Aorta (tissue), 5 donors: ENCODE results near the gene NPEPPS. TPM values are rescaled to one million over a fixed set of nuclear protein-coding genes. Genes with fewer than 3 reads are reported as not detected.

Source experiments
- ATAC-seq: fragments of 200-7000 bp; cut with Tn5 transposase; one replicate; pipeline ENCODE4 v1.9.1; 2022; ENCODE audit warnings: moderate library complexity; ENCODE audit not compliant: low FRiP score
- DNase-seq, 2 donors: peaks; one replicate each; pipeline ENCODE4 v3.0.0-alpha.2; 2020
- H3K27ac ChIP-seq, 2 donors: one replicate each; pipeline ENCODE4 v1.5.1; 2013; ENCODE audit warnings: low read length in 2 of 2, mild to moderate bottlenecking in 2 of 2, moderate library complexity in 2 of 2, control low read depth in 1 of 2, inconsistent platforms in 1 of 2, low read depth in 1 of 2
- H3K27me3 ChIP-seq, 2 donors: one replicate each; pipeline ENCODE4 v1.6.1; 2013; ENCODE audit warnings: control low read depth in 1 of 2, low read length in 1 of 2, mild to moderate bottlenecking in 1 of 2, moderate library complexity in 1 of 2; ENCODE audit not compliant: insufficient read depth in 2 of 2, control insufficient read depth in 1 of 2
- H3K36me3 ChIP-seq, 2 donors: one replicate each; pipeline ENCODE4 v1.6.1; 2013; ENCODE audit warnings: control low read depth in 1 of 2, low read length in 1 of 2, mild to moderate bottlenecking in 1 of 2; ENCODE audit not compliant: insufficient read depth in 2 of 2, control insufficient read depth in 1 of 2
- H3K4me1 ChIP-seq, 2 donors: one replicate each; pipeline ENCODE4 v1.6.1; 2013; ENCODE audit warnings: low read length in 2 of 2, control low read depth in 1 of 2, mild to moderate bottlenecking in 1 of 2, moderate library complexity in 1 of 2; ENCODE audit not compliant: insufficient read depth in 2 of 2, control insufficient read depth in 1 of 2
- H3K4me3 ChIP-seq, 2 donors: one replicate each; pipeline ENCODE4 v1.5.1; 2013; ENCODE audit warnings: low read length in 2 of 2, control low read depth in 1 of 2, mild to moderate bottlenecking in 1 of 2
- H3K9me3 ChIP-seq: one replicate; pipeline ENCODE4 v1.6.1; 2013; ENCODE audit warnings: mild to moderate bottlenecking, low read length; ENCODE audit not compliant: control insufficient read depth
- WGBS, 2 donors: extraction: QIAGEN DNeasy Blood & Tissue Kit; methylation state at CpG; one replicate each; pipeline ENCODE4 v1.1.7; 2013; 5-methylcytosine and 5-hydroxymethylcytosine counted together
- intact Hi-C, 2 donors: fragments of 100-400 bp; cut with DNase I; formaldehyde crosslinking; loops; one replicate each; pipeline versions ENCODE4 v1.14.2 to v1.15.0; 2022
- polyA plus RNA-seq, 2 donors: library from polyadenylated mRNA; stranded (reverse); fragments of 200-250 nt; gene quantifications; one replicate each; pipeline ENCODE4 v1.2.3, GENCODE V29; 2013
- total RNA-seq, 2 donors: library from RNA; stranded (reverse); fragmentation: NEBNext Ultra II Directional; extraction: Animal tissue kit (Norgen Biotek cat#: 25700); gene quantifications; one replicate each; pipeline ENCODE4 v1.2.1, GENCODE V29; 2021
- donor health status: healthy with polysubstance abuse.
- donor health status: Bipolar disorder and iron deficiency.
- donor health status: DM: no; HTN: no; CAD: no.
- donor health status: DM: no; HTN: no; CAD: no.
- donor health status: DM: yes; HTN: yes; CAD: no.

NPEPPS gene
- total and polyA plus RNA-seq, 4 donors, result 22.5 to 143 (median 83.7) TPM

DNA sequence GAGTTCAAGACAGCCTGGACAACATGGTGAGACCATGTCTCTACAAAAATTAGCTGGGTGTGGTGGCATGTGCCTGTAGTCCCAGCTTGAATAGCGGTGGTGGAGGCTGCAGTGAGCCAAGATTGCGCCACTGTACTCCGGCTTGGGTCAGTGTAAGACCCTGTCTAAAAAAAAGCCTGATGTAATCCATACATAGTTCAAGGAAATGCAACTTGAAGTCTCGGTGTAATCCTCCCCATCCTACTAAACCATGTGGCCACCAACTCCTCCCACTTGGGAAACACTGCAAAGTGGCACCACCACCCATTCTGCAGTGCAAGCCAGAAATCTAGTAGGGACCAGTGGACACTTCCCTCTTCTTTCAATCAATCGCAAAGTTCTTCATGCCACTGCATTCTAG, 113.4 kb downstream of the NPEPPS start:
- Histone ChIP-seq H3K4me1 (no peaks in the 10 kb centered on the region), H3K27ac (no peak overlapping the region), H3K9me3 (no peaks in the 10 kb centered on the region), H3K36me3 (no peaks in the 10 kb centered on the region), H3K4me3 (no peak overlapping the region), H3K27me3 (no peaks in the 10 kb centered on the region)
- intact Hi-C loops, result no loop called here
- 82 to 84% methylated on average over 5 of the region's 5 CpGs for WGBS, 2 donors
- DNase-seq (no peak), ATAC-seq (no peak)

DNA sequence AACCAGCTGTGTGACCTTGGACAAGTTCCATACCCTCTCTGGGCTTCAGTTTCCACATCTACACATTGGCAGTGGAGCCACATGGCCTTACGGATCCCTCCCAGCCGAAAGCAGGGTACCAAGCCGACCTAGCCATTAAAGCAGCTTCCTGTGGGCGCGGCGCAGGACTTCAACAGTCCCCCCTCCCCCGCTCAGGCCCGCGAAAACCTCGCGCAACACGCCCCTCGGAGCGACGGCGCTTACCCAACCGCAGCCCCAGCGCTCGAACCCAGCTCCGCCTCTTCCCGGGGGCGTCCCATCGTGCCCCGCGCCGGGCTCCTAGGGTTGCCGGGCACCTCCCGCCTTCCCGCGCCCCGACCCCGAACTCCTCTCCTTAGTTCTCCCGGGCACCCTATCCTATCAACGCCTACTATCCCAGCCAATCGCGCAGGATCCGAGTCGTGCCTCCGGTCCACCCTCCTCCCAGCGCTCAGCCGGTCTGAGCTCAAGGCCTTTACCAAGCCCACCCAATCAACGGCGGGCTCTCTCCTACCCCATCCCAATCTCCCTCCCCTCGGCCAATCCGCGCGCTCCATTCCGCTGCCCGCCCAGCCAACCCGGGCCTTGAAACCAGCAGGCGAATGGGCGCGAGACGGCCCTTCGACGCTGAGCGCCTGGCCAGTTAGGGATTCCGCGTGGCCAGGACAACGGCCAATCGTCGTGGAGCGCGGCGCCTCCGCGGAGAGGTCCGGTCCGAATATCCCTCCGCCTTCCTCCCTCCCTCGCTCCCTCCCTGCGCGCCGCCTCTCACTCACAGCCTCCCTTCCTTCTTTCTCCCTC, 118.5 kb downstream of the NPEPPS start, which contains the start of gene KPNB1:
Gene KPNB1 (plus strand): TSS at position 767 of the 819 bp plus-strand sequence. CDS start 326 bp downstream, outside the sequence.
- intact Hi-C loops, result no loop called here
- Histone ChIP-seq H3K36me3 (peaks cover 0 to 2% of the 10 kb centered on the region in 2 donors), H3K9me3 (no peaks in the 10 kb centered on the region), H3K4me3 (peak within 1 kb of the TSS; percentile 87 to 93), H3K4me1 (no peaks in the 10 kb centered on the region), H3K27me3 (no peaks in the 10 kb centered on the region), H3K27ac (peak within 1 kb of the TSS; percentile 11 to 72)
- ATAC-seq (peak; percentile 96), DNase-seq (peak; percentile 100)
- 0% methylated on average over 63 to 74 of the region's 74 CpGs for WGBS, 2 donors

DNA sequence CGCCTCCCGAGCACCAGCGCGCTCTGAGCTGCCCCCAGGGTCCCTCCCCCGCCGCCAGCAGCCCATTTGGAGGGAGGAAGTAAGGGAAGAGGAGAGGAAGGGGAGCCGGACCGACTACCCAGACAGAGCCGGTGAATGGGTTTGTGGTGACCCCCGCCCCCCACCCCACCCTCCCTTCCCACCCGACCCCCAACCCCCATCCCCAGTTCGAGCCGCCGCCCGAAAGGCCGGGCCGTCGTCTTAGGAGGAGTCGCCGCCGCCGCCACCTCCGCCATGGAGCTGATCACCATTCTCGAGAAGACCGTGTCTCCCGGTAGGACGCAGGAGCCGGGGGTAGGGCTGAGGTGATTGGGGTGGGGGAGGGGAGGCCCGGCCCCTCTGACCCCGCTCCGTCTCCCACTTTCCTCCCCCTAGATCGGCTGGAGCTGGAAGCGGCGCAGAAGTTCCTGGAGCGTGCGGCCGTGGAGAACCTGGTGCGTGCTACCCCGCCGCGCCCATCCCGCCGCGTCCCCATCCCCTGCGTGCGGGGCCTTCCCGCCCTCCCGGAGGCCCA, 119.1 kb downstream of the NPEPPS start:
- Histone ChIP-seq H3K4me3 (peak overlapping the region; percentile 87 to 93), H3K36me3 (peaks cover 0 to 5% of the 10 kb centered on the region in 2 donors), H3K9me3 (no peaks in the 10 kb centered on the region), H3K27ac (peak overlapping the region; percentile 11 to 72), H3K4me1 (no peaks in the 10 kb centered on the region), H3K27me3 (no peaks in the 10 kb centered on the region)
- 0 to 1% methylated on average over 18 to 48 of the region's 48 CpGs for WGBS, 2 donors
- ATAC-seq, result peak; percentile 33
- DNase-seq, result peak in 1 of 2 donors; percentile 82
- intact Hi-C loops, result no loop called here

DNA sequence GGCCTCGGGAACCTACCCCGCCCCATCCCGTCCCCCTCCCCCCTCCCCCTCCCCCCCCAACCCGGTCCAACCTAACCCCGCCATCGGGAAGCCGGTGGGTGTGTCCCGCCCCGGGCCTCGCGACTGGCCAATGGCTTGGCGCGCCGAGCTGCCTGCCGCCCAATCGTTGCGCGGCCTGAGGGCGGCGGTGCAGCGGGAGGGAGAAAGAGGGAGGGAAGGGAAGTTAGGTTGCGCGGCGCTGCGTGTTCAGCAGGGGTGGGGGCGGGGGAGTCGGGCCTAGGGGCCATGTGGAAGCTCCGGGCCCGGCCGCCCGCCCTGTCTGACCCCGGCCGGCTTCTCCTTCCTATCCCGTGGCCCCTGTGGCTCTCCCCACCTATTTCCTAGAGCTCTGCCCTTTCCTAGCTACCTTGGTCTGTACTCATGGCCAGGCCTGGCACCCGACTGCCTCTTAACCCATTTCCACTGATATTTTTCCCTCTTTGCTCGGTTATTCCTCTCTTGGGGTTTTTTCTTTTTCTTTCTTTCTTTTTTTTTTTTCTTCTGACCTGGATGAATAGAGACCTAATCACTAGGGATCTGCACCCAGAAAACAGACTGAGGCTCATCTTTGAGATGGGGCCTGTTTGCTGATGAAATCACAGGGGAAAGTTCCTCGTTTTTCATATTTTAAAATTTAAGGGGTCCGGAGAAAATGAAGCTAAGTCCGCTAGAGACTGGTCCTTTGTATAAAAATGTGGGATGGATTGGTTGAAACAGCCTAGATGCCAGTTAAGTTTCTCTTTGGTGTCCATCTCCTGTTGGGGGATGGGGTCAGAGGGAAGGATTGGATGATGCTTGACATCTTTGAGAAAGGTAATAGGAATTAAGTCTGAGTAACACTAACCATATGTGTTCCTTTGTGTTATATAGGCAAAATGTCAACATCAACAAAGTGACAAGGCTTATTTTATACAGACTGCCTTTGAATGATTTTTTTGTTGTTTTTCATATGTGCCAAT, 119.9 kb downstream of the NPEPPS start:
- peak; percentile 98 for DNase-seq
- no peaks in the 10 kb centered on the region for H3K27me3 ChIP-seq
- no peaks in the 10 kb centered on the region for H3K9me3 ChIP-seq
- intact Hi-C loops, result no loop called here
- H3K4me3 ChIP-seq, result peak overlapping the region; percentile 87 to 93
- no peaks in the 10 kb centered on the region for H3K4me1 ChIP-seq
- peaks cover 0 to 5% of the 10 kb centered on the region in 2 donors for H3K36me3 ChIP-seq
- WGBS, 2 donors, result 1% methylated on average over 18 to 39 of the region's 39 CpGs
- peak; percentile 91 for ATAC-seq
- H3K27ac ChIP-seq, result no peak overlapping the region

DNA sequence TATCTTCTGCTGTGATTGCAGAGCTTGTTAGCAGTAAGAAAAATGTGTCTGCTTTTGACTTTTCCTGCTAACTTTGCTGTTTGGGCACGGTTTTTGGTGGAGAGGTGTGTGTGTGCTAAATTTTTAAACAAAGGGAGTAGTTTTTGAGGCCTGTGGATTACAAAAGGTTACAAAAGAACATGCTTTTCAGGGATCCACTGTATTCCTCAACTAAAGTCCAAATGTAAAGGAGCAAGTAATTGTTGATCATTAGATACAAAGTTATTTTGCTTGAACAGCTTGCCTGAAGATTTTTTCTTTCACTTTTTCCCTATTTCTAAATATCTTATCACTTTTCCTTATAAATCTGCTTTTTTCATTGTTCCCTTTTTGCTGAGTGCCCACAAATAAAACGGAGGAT, 120.8 kb downstream of the NPEPPS start:
- intact Hi-C loops, result no loop called here
- ATAC-seq (no peak), DNase-seq (no peak)
- no peaks in the 10 kb centered on the region for H3K27me3 ChIP-seq
- no peaks in the 10 kb centered on the region for H3K9me3 ChIP-seq
- H3K4me1 ChIP-seq, result no peaks in the 10 kb centered on the region
- H3K36me3 ChIP-seq, result peaks cover 0 to 7% of the 10 kb centered on the region in 2 donors
- no peak overlapping the region for H3K27ac ChIP-seq
- H3K4me3 ChIP-seq, result no peak overlapping the region
- 41 to 42% methylated on average over 2 of the region's 2 CpGs for WGBS, 2 donors

DNA sequence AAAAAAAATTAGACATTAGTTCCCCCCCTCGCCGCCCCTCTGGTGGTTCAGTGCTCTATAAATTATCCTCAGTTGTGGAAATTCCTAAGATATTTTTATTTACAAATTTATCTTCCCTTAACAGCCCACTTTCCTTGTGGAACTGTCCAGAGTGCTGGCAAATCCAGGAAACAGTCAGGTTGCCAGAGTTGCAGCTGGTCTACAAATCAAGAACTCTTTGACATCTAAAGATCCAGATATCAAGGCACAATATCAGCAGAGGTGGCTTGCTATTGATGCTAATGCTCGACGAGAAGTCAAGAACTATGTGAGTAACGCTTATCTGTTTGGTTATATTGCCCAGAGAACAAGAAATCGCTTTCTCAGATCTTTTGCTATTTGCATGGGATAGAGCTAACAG, 121.7 kb downstream of the NPEPPS start:
- ATAC-seq (no peak), DNase-seq (no peak)
- 89% methylated on average over 6 of the region's 6 CpGs for WGBS, 2 donors
- Histone ChIP-seq H3K4me3 (no peak overlapping the region), H3K27ac (no peak overlapping the region), H3K27me3 (no peaks in the 10 kb centered on the region), H3K4me1 (no peaks in the 10 kb centered on the region), H3K36me3 (peaks cover 3 to 13% of the 10 kb centered on the region in 2 donors), H3K9me3 (no peaks in the 10 kb centered on the region)
- intact Hi-C loops, result no loop called here

DNA sequence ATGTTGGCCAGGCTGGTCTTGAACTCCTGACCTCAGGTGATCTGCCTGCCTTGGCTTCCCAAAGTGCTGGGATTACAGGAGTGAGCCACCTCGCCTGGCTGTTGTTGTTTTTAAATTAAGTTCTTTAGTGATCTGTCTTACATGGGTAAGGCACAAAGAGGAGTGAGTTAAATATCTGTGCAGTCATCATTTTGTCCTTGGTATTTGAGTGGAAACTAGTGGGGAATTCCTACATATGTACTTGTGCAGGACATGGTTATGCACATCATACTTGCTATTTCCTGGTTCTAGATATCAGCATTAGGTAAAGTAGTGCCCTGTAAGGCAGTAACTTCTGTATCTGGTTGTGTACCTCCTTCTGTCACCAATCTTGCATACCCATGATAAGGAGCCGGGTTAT, 122.5 kb downstream of the NPEPPS start:
- no peak for DNase-seq
- ATAC-seq, result no peak
- 55 to 57% methylated on average over 2 of the region's 2 CpGs for WGBS, 2 donors
- Histone ChIP-seq H3K4me1 (no peaks in the 10 kb centered on the region), H3K27me3 (no peaks in the 10 kb centered on the region), H3K9me3 (no peaks in the 10 kb centered on the region), H3K36me3 (peaks cover 5 to 20% of the 10 kb centered on the region in 2 donors), H3K4me3 (no peak overlapping the region), H3K27ac (no peak overlapping the region)
- intact Hi-C loops, result no loop called here

DNA sequence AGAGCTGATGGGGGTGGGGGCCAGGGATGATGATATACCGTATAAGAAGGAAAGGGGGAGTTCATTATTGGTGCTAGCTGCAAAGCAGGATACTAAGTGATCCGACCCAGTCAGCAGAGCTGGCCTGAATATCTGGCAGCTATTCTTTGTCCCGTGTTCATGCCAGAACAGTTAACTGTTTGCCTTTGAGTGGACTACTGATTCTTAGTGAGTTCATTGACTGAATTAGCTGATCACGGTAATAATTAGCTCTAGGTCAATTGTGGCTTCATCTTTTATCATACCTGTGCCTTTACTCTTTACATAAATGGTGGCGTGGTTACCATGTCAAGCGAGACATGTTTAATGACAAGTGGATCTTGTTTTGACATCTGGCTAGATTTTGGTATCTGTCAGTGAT, 124.1 kb downstream of the NPEPPS start:
- intact Hi-C loops, result no loop called here
- Histone ChIP-seq H3K9me3 (no peaks in the 10 kb centered on the region), H3K4me3 (no peak overlapping the region), H3K4me1 (no peaks in the 10 kb centered on the region), H3K27ac (no peak overlapping the region), H3K27me3 (no peaks in the 10 kb centered on the region), H3K36me3 (peaks cover 5 to 20% of the 10 kb centered on the region in 2 donors)
- DNase-seq (no peak), ATAC-seq (no peak)
- 50 to 54% methylated on average over 6 of the region's 6 CpGs for WGBS, 2 donors
